ENCODE data around the gene LIG4.
"Not testable (repeated sequence)": the region's sequence is repeated elsewhere in the genome, so short reads cannot be mapped to it uniquely, and the experiment has no call there.

LIG4 gene

DNA sequence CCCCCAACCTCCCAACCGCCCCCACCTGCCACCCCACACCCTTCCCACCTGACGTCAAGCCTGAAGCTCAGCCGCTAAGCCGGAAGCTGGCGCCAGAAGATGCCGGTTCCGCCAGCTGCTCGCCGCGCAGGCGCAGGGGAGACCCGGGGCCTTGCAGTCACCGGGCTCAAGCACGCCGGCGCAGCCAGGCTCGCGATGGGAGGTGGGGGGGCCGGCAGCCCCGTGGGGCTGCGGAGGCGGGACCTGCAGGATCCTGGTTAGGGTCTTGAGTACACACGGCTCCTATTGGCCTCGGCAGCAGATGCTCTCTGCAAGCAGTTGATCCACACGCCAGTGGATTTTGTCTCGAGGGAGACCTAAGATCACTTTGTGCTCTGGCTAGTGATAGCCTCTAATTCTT is at the start of gene LIG4:
LIG4 (minus strand) TSS at position 101 of the 400 bp plus-strand sequence. CDS start 4,268 bp downstream, outside the sequence.
- DNase-seq = peak; percentile 93

DNA sequence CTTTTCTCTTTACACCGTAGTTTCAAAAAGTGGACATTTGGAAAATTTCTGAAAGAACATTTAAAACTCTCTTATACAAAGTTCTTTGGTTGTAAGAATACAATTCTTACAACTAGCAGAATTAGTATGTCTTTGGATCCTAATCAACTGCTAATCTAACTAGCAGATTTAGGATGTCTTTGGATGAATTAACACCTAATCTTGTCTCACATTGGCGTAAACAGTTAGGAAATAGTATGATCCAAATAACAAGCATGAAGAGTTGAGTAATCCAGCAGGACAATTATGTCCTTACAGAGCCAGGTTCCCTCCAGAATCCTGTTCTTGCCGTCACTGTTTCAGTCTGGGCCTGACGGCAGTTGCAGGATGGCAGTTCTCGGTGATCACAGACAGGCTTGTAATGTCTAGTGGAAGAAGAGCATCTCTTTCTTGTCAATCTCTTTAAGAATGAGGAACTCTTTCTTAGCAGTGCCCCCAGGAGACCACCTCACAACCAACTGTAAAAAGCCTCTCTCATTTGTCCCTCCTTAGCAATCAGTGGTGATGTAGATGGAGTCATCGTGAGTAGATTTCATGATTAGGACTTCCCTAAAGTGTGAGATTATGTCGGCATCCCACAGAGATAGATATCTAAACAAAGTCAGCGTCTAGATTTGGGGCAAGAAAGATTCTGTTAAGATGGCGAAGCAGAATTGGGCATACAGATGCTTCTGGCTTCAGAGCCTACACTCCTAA is 48.5 kb upstream of the LIG4 start:
- no peak for DNase-seq

DNA sequence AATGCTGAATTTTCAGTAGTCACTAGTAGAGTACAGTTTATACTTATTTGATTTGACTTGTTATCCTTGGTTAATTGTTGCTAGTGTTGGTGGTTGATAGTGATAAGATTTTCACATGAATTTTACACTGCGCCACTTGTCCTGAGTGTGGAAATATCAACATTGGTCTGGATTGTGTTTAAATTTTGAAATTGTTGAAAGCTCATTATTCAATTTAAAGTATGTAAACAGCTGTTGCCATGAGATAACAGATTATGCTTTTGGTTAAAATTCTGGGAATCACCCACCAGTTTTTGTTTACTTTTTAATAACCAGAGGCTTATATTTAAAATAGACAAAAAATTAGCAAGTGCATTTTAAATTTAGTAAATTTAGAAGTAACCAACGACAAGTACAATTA is 41.9 kb upstream of the LIG4 start:
- no peak for DNase-seq

DNA sequence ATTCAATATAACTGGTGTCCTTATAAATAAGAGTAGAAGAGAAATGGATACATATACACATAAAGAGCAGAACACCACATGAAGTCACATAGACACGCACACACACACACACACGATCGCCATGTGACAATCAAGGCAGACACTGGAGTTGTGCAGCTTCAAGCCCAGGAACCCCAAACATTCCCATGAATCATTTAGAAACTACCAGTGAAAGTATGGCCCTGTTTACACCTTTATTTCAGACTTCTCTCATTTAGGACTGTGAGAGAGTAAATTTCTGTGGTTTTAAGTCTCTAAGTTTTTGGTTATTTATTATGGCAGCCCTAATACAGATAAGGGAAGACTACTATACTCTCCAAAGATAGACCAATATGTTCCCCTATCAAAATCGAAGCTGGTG is 33.8 kb upstream of the LIG4 start:
- no peak for DNase-seq

DNA sequence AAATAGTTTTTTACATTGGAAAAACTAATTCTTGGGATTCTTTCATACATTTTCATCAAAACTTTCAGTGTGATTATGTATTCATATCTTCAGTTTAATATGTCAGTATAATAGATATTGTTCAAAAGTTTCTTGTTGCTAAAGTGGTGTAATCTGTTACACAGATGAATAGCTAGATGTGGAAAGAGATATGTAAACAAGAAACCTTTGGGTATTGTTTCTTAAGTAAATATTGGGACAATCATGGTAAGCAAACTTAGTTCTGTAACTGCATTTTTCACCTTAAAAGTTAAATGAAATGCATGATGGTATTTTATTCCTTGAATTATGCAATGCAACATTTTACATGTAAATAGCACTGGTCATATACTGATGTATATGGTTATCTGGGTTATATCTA is 15.0 kb upstream of the LIG4 start:
- no peak for DNase-seq

DNA sequence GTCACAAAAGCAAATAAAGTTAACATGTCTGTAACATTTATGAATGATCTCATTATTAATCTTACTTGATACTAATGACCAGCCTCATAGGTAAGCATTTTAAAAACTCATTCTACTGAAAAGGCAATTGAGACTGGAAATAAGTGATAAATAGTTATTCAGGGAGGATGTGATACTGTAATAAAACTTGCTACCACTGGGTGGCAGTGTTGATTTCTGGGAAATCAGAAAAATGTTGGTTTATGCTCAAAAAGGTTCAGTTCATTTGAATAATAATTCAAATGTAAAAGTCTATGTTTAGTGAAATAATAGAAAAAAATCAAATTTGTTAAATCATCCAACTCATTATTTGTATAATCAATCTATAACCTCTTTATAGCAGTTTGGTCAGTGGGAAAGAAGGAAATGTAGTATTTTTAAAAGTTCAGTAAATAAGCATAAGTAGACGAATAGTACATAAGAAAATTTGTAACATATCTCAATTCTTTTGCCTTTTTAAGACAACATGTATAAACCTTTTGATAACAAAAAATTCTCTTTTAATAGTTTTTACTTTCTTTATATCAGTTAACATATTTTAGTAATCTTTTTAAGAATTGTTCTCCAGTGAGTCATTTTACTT is 12.4 kb upstream of the LIG4 start:
- no peak for DNase-seq

DNA sequence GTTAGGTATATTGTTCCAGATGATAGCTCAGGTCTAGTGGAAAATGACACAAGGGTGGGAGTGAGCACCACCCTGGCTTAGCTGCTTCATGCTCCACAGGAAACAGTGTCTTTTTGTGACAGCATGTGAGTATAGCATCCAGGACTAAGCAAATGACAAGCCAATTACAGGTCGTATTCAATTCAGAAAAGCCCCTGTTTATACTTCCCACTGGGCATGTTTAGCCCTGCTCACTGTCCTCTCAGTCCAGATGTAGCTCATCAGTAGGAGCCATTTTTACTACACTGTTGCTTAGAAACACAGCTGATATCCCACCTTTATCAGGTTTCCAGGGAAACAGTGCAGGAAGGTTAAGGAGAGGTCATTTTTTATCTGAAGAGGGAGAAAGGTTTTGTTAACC is 10.8 kb upstream of the LIG4 start:
- no peak for DNase-seq

DNA sequence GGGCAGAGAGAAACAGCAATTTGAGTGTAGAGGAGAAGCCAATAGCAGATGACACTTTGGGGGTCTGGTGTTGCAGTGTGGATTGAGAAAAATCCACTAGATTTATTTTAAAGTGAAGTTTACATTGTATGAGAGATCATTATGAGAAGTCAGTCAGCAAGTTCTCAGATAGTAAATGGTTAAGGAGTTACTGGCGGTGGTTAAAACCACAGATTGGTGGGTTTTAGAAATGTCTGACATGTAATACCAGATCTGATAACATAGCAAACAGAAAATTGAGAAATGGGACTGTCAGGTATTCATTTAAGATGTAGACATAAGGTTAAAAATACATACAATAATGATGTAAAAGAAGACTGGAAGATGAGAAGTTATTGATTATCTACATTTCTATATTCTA is 10.1 kb upstream of the LIG4 start:
- no peak for DNase-seq

DNA sequence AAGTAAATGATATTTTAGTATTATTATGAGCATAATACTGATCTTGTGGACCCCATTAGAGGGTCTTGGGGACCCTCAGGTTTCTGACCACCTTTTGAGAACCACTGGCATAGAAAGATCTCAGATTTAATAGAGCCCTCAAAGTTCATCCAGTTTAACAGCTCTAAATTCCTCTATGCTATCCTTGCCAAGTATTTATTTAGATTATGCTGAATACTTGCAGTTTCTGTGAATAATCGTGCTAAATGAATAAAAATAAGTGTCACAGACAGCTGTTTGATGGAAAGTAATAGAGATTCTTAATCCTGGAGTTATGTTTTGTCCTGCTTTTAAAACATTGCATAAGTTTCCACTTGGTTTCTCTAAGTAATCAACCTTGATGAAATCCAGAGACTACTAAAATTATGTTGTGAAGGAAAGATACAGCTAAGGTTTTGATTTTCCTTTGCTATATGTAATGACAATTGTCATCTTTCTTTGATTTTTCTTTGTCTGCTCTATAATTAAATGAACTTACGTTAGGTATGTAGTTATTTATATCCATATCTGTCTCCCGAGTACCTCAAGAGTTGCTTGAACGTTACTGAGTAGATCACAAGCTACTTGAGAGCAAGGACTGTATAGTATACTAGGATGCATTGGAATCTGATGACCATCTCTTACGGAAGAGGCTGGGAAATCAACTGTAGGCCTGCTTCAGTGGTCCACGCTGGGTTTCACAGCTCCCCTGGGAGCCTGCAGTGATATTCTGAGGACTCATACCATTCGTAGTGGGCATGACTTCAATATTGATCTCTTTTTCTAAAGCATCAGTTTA is 8.6 kb upstream of the LIG4 start:
- DNase-seq = no peak

DNA sequence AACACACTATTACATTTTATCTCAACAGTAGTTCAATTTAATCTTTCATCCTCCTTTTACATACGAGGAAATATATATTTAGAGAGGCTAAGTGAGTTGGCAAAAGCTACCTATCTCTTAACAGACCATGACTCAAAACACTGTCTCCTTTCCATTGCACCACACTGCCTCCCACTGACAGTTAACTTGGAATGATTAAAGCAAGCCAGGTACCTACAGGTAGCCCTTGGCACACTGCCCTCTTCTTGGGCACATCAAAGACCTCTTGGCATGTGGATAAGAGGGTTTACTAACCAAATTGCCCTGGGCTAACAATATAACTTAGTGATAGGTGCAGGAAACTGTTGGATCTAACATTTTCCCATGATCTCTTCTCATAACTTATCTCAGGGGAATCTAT is 4.7 kb upstream of the LIG4 start:
- peak; percentile 40 for DNase-seq

DNA sequence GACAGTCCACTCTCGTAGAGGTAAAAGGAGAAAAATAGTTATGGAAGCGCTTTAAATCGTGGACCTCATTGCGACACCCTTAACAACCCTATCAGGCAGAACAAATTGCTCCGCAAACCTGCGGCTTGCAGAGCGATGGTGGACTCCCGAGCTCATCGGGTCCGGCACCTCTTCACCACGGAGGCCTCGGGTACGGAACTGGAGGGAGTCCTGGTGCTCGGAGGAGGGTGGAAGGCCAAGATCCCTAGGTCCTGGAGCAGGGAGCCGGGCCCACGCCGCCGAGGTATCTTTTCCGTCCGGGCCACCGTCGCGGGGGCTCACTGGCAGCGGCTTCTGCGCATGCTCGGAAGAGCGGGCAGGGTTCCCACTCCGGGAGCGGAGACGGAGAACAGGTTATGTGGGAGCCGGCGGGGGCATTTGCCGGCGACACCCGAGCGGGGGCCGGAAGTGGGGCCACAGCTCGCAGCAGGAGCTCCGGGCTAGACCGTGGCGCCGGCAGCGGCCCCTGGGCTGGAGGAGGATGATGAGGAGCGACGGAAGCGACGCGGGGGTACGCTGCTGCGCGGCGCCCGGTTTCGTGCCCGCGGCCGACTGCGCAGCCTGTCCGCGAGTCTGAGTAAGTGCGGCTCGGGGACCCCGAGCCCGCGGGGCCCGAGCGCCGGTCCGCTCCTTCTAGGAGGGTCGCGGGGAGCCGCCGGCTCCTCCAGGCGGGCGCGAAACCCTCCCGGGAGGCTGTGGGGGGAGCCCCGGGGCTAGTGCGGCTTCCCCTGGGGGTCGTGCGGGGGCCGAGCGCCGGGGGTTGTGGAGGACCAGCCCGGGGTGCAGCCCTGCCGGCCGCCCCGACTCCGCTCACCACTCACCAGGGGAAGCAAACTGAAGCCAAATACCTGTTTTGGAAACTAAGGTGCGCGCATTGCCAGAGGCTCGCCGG is 3.0 kb upstream of the LIG4 start, which contains the start of gene ABHD13:
ABHD13 (plus strand) TSS at position 349 of the 931 bp plus-strand sequence. CDS start 10,827 bp downstream, outside the sequence.
- peak; percentile 90 for DNase-seq

DNA sequence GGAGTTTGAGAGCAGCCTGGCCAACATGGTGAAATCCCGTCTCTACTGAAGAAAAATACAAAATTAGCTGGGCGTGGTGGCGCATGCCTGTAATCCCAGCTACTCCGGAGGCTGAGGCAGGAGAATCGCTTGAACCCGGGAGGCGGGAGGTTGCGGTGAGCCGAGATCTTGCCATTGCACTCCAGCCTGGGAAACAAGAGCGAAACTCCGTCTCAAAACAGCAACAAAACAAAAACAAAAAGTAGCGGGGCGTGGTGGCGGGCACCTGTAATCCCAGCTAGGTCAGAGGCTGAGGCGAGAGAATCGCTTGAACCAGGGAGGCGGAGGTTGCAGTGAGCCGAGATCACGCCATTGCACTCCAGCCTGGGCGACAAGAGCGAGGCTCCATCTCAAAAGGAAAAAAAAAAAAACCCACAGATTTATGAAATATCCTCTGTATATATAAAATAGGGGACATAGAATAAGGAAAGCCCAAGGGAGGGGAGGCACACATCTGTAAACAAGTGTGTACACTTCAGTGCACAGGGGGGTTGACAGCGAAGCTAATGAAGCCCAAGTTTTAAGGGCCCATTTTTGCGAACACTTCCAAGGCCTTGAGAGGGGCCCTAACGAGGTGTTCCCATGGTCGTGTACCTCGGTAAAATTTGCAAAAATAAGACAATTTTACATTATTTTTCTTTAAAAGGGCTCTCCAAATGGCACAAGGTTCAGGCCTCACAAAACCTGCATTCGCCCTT is 2.1 kb upstream of the LIG4 start:
- not testable (repeated sequence) for DNase-seq

DNA sequence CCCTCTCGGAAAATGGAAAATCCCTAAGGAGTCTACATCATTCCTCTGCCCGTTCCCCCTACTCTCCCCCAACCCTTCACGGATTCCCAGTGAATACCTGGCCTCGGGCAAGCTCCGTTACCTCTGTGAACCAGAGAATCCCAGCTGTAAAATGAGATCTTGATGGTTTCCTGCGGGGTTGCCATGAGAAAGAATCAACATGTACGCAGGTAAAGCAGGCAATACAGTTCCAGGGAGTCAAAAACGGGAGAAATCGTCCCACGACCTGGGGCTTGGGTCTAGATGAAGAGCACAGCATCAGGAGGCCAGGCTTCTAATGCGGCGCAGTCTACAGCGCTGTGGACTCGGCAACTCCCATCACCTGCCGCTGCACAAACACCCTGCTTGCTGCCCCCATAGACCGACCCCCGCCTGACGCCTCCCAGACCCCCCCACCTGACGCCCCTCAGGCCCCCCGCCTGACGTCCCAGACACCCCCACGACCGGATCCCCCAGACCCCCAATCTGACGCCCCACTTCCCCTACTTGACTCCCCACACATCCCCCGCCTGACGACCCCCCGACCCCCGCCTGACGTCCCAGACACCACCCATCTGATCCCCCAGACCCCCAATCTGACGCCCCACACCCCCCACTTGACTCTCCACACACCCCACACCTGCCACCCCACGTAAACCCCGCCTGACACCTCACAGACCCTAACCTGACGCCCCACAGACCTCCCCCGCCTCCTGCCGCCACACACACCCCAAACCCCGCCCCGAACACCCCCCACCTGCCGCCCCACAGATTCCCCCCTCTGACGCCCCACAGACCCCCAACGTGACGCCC is 680 bp downstream of the LIG4 start:
- peak; percentile 37 for DNase-seq

DNA sequence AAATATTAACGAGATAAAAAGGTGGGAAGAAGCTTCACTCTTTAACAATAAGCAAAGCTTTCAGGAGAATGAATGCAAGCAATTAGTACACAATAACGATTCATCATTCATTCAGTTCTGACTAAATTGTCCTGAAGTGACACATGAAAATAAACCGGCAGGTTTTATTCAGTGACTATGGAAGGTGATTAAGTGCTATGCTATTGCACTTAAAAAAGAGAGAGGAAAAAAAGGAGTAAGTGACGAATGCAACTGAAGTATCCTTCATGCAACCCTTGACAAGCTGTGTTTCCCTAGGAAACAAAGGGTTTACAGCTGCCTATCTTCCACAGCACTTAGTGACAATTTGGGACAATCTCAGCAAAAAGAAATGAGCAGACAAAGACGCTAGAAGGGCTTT is 1.4 kb downstream of the LIG4 start:
- DNase-seq = peak; percentile 75

DNA sequence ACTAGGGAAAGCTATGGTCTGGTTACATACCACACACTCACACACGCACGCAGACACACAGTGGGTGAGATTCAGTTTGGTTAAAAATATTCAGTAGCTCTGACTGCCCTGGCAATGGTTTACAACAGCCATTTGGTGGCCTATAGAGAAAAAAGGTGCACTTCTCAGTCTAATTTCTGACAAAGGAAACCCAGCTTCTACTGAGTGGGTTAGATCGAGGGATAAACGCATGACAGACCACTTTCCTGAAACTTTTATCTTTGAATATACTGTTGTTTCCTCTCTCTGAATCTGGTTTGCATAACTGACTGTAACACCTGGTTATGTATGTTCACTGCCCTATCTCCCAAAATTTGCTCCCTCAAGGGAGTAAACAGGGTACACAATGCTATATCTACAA is 2.5 kb downstream of the LIG4 start:
- no peak for DNase-seq

DNA sequence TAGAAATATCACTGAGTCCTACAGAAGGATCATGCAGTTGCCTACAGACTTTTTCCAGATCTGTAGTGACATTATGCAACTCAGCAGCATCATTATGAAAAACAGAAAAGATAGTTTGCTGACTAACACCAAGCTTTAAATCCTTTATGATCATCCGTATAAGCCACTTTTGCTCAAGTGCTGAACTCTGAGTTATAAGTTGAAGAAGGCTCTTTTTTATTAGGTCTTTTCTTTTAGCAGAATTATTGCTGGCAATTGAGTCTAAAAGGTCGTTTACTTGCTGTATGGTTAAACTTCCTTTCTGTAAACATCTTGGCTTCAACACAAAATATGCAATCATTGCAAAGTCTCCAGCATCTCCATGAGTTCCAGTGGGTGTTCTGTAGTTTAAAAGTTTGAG is 4.8 kb downstream of the LIG4 start:
- no peak for DNase-seq

DNA sequence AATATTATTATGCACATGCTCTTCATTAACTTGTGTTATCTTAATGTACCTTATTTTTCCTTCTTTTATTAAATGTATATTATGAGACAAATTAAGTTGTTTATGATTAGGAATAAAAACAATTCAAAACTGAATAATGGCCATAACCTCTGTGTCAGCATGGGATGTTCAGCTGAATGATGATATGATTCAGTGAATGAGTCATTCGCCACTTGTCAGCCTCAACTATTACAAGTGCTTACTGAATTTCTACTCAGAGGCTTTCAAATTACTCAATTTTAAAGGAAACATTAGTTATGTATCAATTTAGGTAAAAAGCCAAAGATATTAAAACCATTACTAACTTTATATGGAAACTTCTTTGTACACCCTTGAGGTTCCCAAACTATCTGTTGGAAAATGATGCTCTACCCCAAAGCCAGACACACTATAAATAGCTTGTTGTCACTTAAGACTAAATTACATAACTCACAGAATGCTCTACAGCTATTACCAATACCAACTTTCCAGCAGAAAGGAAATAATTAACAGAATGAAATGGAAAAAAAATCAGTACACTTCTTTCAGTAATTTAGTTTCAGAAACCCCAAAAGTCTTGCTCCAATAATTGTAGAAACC is 14.4 kb downstream of the LIG4 start:
- no peak for DNase-seq

DNA sequence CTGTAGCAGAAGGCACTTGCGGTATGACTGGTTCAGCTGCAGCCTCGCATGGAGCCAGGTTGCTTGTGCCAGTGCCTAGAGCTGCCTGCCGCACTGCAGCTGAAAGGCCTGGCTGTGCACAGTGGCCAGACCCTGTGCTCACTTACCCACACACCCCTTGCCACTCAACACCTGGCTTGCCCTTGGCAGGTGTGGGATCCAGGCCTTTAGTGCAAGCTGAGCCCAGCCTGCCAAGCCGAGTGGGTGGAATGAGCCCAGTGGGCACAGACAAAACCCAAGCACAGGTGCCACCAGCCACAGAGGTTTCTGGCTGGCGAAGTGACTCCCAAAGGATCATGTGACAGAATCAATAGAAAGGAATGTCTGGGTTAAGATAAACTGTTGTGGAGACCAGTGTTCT is 19.5 kb downstream of the LIG4 start:
- DNase-seq = no peak

DNA sequence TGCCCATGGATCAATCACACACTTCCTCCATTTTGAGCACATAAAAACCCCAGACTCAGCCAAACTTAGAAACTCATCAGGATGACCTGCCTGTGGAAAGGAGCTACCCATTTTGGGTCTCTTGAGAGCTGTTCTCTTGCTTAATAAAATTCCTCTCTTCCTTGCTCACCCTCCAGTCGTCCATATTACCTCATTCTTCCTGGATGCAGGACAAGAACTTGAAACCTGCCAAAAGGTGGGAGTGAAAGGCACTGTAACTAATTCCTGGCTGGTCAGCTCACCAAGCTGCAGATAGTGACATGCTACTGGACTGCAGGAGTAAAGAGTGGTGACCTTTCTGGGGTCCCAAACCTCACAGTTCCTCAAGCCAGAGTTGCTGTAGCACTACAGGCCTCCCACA is 20.2 kb downstream of the LIG4 start:
- no peak for DNase-seq

DNA sequence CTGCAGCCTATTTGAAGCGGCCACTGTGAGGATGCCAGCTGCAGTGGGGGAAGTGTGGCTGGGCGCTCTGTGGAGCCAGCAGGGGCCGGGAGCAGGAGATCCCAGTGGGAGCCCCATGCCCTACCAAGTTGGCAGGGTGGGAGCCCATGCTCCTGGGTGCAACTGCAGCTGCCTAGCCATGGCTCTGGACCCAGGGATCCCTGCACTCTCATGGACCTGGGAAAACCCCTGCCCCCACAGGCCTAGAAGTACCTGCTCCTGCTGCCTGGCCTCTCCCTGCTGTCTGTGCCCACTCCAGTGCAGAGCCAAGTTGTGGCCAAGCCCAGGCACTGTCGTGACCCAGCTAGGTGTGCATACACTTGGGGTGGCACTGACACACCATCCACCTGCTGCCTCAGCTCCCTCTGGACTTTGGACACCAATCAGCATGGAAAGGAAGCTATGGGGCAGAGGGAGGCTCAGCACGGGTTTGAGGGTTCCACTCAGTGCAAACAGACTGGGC is 20.9 kb downstream of the LIG4 start:
- DNase-seq = no peak

All from NCI-H1436 (cell line).